ENCODE results near the gene CPTP.

The CPTP gene

GRCh38 chr1:1325288-1326074, 879 bp downstream of the CPTP start:
- H3K36me3 Mint-ChIP-seq (ENCODE audit: low read depth), result peaks cover 4% of the 10 kb centered on the region
- H3K27me3 Mint-ChIP-seq (ENCODE audit: low read depth), result no peaks in the 10 kb centered on the region
- peak overlapping the region; percentile 75 to 79 (median 77) for H3K4me3 Mint-ChIP-seq
- no peaks in the 10 kb centered on the region for H3K9me3 Mint-ChIP-seq
- TF ChIP-seq CTCF (IDR thresholded peaks at IDR 0.05; ENCODE audit: unreplicated experiment in 3 of 3), result no peak
- no peak overlapping the region for H3K27ac Mint-ChIP-seq
- peaks cover 21% of the 10 kb centered on the region for H3K4me1 Mint-ChIP-seq

- TF ChIP-seq CTCF (IDR thresholded peaks at IDR 0.05; ENCODE audit: unreplicated experiment in 3 of 3), result no peak
- peaks cover 4% of the 10 kb centered on the region for H3K36me3 Mint-ChIP-seq (ENCODE audit: low read depth)
- no peaks in the 10 kb centered on the region for H3K9me3 Mint-ChIP-seq
- no peaks in the 10 kb centered on the region for H3K27me3 Mint-ChIP-seq (ENCODE audit: low read depth)
- no peak overlapping the region for H3K27ac Mint-ChIP-seq
- H3K4me3 Mint-ChIP-seq, result peak overlapping the region; percentile 77 to 79 (median 77)
- H3K4me1 Mint-ChIP-seq, result peaks cover 21% of the 10 kb centered on the region
Measured at GRCh38 chr1:1326075-1326605, 1.5 kb downstream of the CPTP start.

- no peak overlapping the region for H3K27ac Mint-ChIP-seq
- peaks cover 4% of the 10 kb centered on the region for H3K36me3 Mint-ChIP-seq (ENCODE audit: low read depth)
- TF ChIP-seq CTCF (IDR thresholded peaks at IDR 0.05; ENCODE audit: unreplicated experiment in 3 of 3), result no peak
- H3K9me3 Mint-ChIP-seq, result no peaks in the 10 kb centered on the region
- peak overlapping the region; percentile 55 to 66 (median 61) for H3K4me3 Mint-ChIP-seq
- H3K27me3 Mint-ChIP-seq (ENCODE audit: low read depth), result no peaks in the 10 kb centered on the region
- peaks cover 18% of the 10 kb centered on the region for H3K4me1 Mint-ChIP-seq
Measured at GRCh38 chr1:1327291-1327690, 2.7 kb downstream of the CPTP start.

GRCh38 chr1:1328254-1328653, 3.7 kb downstream of the CPTP start:
- Mint-ChIP-seq H3K9me3 (no peaks in the 10 kb centered on the region), H3K27ac (no peak overlapping the region), H3K36me3 (ENCODE audit: low read depth) (peaks cover 4% of the 10 kb centered on the region), H3K4me1 (peaks cover 11% of the 10 kb centered on the region), H3K4me3 (no peak overlapping the region), H3K27me3 (ENCODE audit: low read depth) (no peaks in the 10 kb centered on the region)
- TF ChIP-seq CTCF (IDR thresholded peaks at IDR 0.05; ENCODE audit: unreplicated experiment in 3 of 3), result no peak

- Mint-ChIP-seq H3K9me3 (no peaks in the 10 kb centered on the region), H3K4me1 (peaks cover 5% of the 10 kb centered on the region), H3K4me3 (peak overlapping the region in 2 of 3 experiments; percentile 46 to 76), H3K27ac (no peak overlapping the region), H3K36me3 (ENCODE audit: low read depth) (peaks cover 4% of the 10 kb centered on the region), H3K27me3 (ENCODE audit: low read depth) (no peaks in the 10 kb centered on the region)
- no peak for TF ChIP-seq CTCF (IDR thresholded peaks at IDR 0.05; ENCODE audit: unreplicated experiment in 3 of 3)
Measured at GRCh38 chr1:1329304-1330210, 5.0 kb downstream of the CPTP start.

Data from nephron (organoid).